ENCODE results near the gene FAM50B. TPM values are rescaled to one million over a fixed set of nuclear protein-coding genes. Genes with fewer than 3 reads are reported as not detected.

Gene FAM50B
- total and polyA plus RNA-seq, 2 of the 13 experiments (the other 11 are each of a cell fraction or from before 2014, with no cell fraction given): 0.05 TPM; not detected in 1

DNA sequence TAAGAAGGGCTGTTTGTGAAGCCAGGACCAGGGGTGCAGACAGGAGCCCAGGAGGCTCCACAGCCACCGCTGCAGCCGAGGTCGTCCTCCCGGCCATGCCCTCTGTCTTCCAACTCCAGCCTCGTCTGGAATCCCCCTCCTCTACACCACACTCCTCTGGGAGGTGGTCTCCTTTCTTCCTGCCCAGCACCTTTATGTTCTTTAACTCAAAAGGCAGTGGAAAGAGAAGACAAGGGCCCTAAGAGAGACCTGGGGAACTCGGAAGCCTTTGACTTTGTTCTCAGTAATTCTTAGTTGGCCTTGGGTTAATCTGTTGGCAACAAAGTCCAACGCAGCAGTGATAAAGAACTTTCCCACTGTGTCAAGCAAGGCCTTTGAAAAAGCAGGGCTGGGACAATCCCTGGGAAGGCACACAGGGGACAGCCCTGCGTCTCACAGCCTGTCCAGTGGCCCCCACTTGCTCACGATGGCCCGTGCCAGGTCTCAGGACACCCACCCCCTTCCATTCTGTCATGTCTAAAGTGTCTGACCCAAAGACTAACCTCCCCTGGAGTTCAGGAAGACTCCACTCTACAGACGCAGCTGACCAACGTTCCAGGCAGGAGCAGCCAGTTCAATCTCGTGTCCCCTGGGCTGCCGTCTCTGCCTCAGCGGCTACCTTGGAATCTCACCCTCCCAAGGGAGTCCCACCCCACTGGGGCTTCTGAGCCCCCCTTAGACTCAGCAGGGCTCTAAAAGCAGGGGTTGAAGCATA, 42.8 kb upstream of the FAM50B start (continued):
- TF ChIP-seq, protein P1, sequence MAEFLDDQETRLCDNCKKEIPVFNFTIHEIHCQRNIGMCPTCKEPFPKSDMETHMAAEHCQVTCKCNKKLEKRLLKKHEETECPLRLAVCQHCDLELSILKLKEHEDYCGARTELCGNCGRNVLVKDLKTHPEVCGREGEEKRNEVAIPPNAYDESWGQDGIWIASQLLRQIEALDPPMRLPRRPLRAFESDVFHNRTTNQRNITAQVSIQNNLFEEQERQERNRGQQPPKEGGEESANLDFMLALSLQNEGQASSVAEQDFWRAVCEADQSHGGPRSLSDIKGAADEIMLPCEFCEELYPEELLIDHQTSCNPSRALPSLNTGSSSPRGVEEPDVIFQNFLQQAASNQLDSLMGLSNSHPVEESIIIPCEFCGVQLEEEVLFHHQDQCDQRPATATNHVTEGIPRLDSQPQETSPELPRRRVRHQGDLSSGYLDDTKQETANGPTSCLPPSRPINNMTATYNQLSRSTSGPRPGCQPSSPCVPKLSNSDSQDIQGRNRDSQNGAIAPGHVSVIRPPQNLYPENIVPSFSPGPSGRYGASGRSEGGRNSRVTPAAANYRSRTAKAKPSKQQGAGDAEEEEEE (CRISPR knock-in tag; IDR thresholded peaks at IDR 0.05; ENCODE audit: borderline replicate concordance): peak; percentile 81; the same call in 1 of the 2 replicates
- TF ChIP-seq, protein P2, sequence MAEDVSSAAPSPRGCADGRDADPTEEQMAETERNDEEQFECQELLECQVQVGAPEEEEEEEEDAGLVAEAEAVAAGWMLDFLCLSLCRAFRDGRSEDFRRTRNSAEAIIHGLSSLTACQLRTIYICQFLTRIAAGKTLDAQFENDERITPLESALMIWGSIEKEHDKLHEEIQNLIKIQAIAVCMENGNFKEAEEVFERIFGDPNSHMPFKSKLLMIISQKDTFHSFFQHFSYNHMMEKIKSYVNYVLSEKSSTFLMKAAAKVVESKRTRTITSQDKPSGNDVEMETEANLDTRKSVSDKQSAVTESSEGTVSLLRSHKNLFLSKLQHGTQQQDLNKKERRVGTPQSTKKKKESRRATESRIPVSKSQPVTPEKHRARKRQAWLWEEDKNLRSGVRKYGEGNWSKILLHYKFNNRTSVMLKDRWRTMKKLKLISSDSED (CRISPR knock-in tag; IDR thresholded peaks at IDR 0.05): no peak
- TF ChIP-seq ZNF264 (CRISPR knock-in tag; IDR thresholded peaks at IDR 0.05) (no peak), ZNF737 (CRISPR knock-in tag; IDR thresholded peaks at IDR 0.05; ENCODE audit: borderline replicate concordance) (no peak), RBAK (CRISPR knock-in tag; IDR thresholded peaks at IDR 0.05) (0 out of 2 replicates have a peak, but pooled peaks have one; percentile 66), SETDB1 (CRISPR knock-in tag; IDR thresholded peaks at IDR 0.05; ENCODE audit: borderline replicate concordance) (no peak), SIX1 (CRISPR knock-in tag; IDR thresholded peaks at IDR 0.05; ENCODE audit: borderline replicate concordance) (peak; percentile 36; the same call in 1 of the 2 replicates), REL (CRISPR knock-in tag; conservative IDR thresholded peaks at IDR 0.05) (no peak), HHEX (CRISPR knock-in tag; IDR thresholded peaks at IDR 0.05) (0 out of 2 replicates have a peak, but pooled peaks have one; percentile 47), SIN3A (IDR thresholded peaks at IDR 0.05; ENCODE audit: borderline replicate concordance, low read depth, low read length) (0 out of 2 replicates have a peak, but pooled peaks have one; percentile 35), ATF1 (CRISPR knock-in tag; IDR thresholded peaks at IDR 0.05) (no peak), EHMT2 (IDR thresholded peaks at IDR 0.05; ENCODE audit: borderline replicate concordance, low read depth, low read length) (no peak), NFYB (CRISPR knock-in tag; IDR thresholded peaks at IDR 0.05) (peak; percentile 10; the same call in 1 of the 2 replicates), ZNF768 (CRISPR knock-in tag; IDR thresholded peaks at IDR 0.05) (no peak), ZNF33B (CRISPR knock-in tag; IDR thresholded peaks at IDR 0.05) (no peak), ZNF143 (CRISPR knock-in tag; IDR thresholded peaks at IDR 0.05) (no peak), ZNF678 (CRISPR knock-in tag; IDR thresholded peaks at IDR 0.05) (peak; percentile 45; the same call in 1 of the 2 replicates), RELA (CRISPR knock-in tag; IDR thresholded peaks at IDR 0.05) (no peak), YEATS2 (CRISPR knock-in tag; IDR thresholded peaks at IDR 0.05; ENCODE audit: borderline replicate concordance) (peak; percentile 56; the same call in 1 of the 2 replicates)
- TF ChIP-seq, protein P3, sequence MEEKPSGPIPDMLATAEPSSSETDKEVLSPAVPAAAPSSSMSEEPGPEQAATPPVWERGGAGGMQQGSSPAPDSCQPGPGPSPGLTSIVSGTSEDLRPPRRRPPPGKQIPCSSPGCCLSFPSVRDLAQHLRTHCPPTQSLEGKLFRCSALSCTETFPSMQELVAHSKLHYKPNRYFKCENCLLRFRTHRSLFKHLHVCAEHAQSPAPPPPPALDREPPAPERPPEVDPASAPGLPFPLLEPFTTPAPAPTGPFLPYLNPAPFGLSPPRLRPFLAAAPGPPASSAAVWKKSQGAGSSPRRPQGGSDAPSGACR (CRISPR knock-in tag; IDR thresholded peaks at IDR 0.05): no peak
- TF ChIP-seq, protein P4, sequence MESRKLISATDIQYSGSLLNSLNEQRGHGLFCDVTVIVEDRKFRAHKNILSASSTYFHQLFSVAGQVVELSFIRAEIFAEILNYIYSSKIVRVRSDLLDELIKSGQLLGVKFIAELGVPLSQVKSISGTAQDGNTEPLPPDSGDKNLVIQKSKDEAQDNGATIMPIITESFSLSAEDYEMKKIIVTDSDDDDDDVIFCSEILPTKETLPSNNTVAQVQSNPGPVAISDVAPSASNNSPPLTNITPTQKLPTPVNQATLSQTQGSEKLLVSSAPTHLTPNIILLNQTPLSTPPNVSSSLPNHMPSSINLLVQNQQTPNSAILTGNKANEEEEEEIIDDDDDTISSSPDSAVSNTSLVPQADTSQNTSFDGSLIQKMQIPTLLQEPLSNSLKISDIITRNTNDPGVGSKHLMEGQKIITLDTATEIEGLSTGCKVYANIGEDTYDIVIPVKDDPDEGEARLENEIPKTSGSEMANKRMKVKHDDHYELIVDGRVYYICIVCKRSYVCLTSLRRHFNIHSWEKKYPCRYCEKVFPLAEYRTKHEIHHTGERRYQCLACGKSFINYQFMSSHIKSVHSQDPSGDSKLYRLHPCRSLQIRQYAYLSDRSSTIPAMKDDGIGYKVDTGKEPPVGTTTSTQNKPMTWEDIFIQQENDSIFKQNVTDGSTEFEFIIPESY (CRISPR knock-in tag; IDR thresholded peaks at IDR 0.05): peak; percentile 23; the same call in 1 of the 2 replicates
- TF ChIP-seq, protein P5, sequence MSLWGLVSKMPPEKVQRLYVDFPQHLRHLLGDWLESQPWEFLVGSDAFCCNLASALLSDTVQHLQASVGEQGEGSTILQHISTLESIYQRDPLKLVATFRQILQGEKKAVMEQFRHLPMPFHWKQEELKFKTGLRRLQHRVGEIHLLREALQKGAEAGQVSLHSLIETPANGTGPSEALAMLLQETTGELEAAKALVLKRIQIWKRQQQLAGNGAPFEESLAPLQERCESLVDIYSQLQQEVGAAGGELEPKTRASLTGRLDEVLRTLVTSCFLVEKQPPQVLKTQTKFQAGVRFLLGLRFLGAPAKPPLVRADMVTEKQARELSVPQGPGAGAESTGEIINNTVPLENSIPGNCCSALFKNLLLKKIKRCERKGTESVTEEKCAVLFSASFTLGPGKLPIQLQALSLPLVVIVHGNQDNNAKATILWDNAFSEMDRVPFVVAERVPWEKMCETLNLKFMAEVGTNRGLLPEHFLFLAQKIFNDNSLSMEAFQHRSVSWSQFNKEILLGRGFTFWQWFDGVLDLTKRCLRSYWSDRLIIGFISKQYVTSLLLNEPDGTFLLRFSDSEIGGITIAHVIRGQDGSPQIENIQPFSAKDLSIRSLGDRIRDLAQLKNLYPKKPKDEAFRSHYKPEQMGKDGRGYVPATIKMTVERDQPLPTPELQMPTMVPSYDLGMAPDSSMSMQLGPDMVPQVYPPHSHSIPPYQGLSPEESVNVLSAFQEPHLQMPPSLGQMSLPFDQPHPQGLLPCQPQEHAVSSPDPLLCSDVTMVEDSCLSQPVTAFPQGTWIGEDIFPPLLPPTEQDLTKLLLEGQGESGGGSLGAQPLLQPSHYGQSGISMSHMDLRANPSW (CRISPR knock-in tag; IDR thresholded peaks at IDR 0.05; ENCODE audit: borderline replicate concordance): peak; percentile 85

Data from HepG2 (cell line).